Panc1 (cell line): ENCODE results near the gene COL23A1. TPM values are rescaled to one million over a fixed set of nuclear protein-coding genes. Genes with fewer than 3 reads are reported as not detected.

Experiments used
- ATAC-seq: fragments of 200-7000 bp; cut with Tn5 transposase; 2 replicates; pipeline ENCODE4 v1.9.1; 2020; ENCODE audit warnings: mild to moderate bottlenecking, moderate library complexity
- BruUV-seq: library from RNA; stranded (reverse); fragments of 400-500 nt; replicated peaks from 2 replicates; lab custom pipeline; 2021; lab: Mats Ljungman, UMichigan
- CTCF ChIA-PET: fragments of 300-600 bp; sonication (Branson Sonifier 250); formaldehyde crosslinking; loops from one replicate; lab custom pipeline; 2022; ENCODE audit warnings: antibody characterized with exemption; lab: Charles Lee
- POLR2A ChIA-PET: fragments of 300-600 bp; sonication (Branson Sonifier 250); formaldehyde crosslinking; loops from one replicate; lab custom pipeline; 2022; ENCODE audit warnings: antibody characterized with exemption; lab: Charles Lee
- DNase-seq: peaks from one replicate; pipeline ENCODE4 v3.0.0-alpha.2; 2010; ENCODE audit warnings: low read depth, low spot score
- H3K27ac ChIP-seq: 2 replicates; pipeline ENCODE4 v1.5.1; 2011; ENCODE audit warnings: mild to moderate bottlenecking, low read length, inconsistent platforms
- H3K27me3 ChIP-seq: fragments of 200-500 bp; sonication (Bioruptor generic); 2 replicates; pipeline ENCODE4 v1.6.0; 2014; ENCODE audit warnings: low read length, inconsistent platforms; ENCODE audit not compliant: control insufficient read depth, insufficient read depth
- H3K36me3 ChIP-seq: fragments of 200-500 bp; sonication (Bioruptor generic); 2 replicates; pipeline ENCODE4 v1.5.1; 2014; ENCODE audit warnings: inconsistent platforms, mild to moderate bottlenecking, low read length, moderate library complexity; ENCODE audit not compliant: control insufficient read depth, insufficient read depth
- H3K4me1 ChIP-seq: 2 replicates; pipeline ENCODE4 v1.5.1; 2011; ENCODE audit warnings: inconsistent platforms, mild to moderate bottlenecking, low read length, moderate library complexity; ENCODE audit not compliant: control insufficient read depth, insufficient read depth
- H3K4me3 ChIP-seq, 2 experiments: 2 replicates each; pipeline ENCODE4 v1.5.1; 2011 to 2012; ENCODE audit warnings: low read depth in 2 of 2, low read length in 2 of 2, mild to moderate bottlenecking in 2 of 2, inconsistent platforms in 1 of 2, moderate library complexity in 1 of 2
- H3K9me3 ChIP-seq: fragments of 200-500 bp; sonication (Bioruptor generic); 2 replicates; pipeline ENCODE4 v1.5.1; 2014; ENCODE audit warnings: low read depth, mild to moderate bottlenecking, inconsistent platforms, low read length, moderate library complexity; ENCODE audit not compliant: control insufficient read depth, insufficient read depth
- POLR2AphosphoS5 ChIP-seq: IDR thresholded peaks from 2 replicates; pipeline ENCODE4 v1.6.1; 2012; ENCODE audit warnings: mild to moderate bottlenecking, low read depth, low read length, moderate library complexity
- SIN3A ChIP-seq: IDR thresholded peaks from 2 replicates; pipeline ENCODE4 v1.6.1; 2012; ENCODE audit warnings: low read depth, mild to moderate bottlenecking, low read length, moderate library complexity, borderline replicate concordance; ENCODE audit not compliant: insufficient read depth
- TCF7L2 ChIP-seq: IDR thresholded peaks from 2 replicates; pipeline ENCODE4 v1.6.1; 2011; ENCODE audit warnings: mild to moderate bottlenecking, low read depth, low read length, inconsistent platforms
- in situ Hi-C: cut with HindIII; loops from 2 replicates; pipeline ENCODE4 v1.10.0; 2016; ENCODE audit warnings: low sequenced_read_pairs, low pct_unique_long_range_greater_than_20kb
- intact Hi-C: fragments of 100-400 bp; cut with micrococcal nuclease; formaldehyde crosslinking; loops from one replicate; pipeline ENCODE4 v1.10.0; 2022; ENCODE audit not compliant: unreplicated experiment
- total RNA-seq: library from RNA; stranded (reverse); gene quantifications from one replicate; pipeline ENCODE4 v1.2.1, GENCODE V29; 2021; ENCODE audit not compliant: unreplicated experiment
- TF ChIP-seq, protein P1 (sequence below): fragments of 450-650 bp; IDR thresholded peaks from 2 replicates; pipeline ENCODE4 v1.5.1; 2017; ENCODE audit warnings: mild to moderate bottlenecking
- TF ChIP-seq, protein P2 (sequence below), 2 experiments: IDR thresholded peaks; 2 replicates each; pipeline ENCODE4 v1.6.1; 2011 to 2012; ENCODE audit warnings: low read depth in 2 of 2, control low read depth in 1 of 2, low read length in 1 of 2, mild to moderate bottlenecking in 1 of 2, moderate library complexity in 1 of 2; ENCODE audit not compliant: insufficient read depth in 1 of 2

COL23A1 gene
- total RNA-seq, 1 experiment from 2014 or later: 0.05 TPM

DNA sequence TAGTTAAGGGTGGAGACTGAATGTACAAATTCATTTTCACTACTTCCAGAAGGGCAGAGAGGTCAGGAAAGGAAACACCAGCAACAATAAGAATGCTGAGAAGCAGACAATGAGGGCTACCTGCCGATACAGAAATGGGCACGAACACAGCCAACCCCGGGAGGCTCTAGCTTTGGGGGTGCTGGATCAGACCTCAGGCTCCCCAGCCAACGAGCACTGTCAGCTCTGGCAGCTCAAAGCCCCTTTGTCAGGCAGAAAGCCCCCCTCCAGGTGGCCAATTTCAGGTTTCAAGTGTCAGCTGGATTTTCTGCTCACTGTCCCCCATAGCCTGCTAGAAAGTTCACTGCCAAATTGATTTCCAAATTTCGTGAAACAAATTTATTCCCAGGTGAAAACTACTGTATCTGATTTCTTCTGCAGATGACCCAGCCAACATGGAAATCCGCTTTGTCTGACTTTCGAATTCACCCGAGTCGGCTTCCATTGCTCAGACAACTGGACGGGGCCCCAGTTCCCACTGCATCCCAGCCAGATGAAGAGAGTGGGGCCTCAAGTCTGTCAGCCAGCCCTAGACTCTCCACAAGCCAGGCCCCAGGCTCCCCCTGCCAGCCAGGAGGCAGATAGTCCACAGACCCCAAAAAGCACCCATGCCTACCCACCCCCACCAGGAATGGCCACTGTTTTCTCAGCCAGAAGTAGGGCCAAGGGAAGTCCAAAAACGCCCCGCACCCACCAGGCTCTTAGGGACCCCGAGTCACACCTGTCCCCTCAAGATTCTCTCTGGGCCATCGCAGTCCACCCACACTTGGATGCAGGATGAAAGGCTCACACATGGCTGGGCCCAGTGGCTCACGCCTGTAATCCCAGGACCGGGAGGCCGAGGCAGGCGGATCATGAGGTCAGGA, 261.1 kb downstream of the COL23A1 start:
- no peak for DNase-seq
- in situ Hi-C loops: no loop called here
- Histone ChIP-seq H3K9me3 (no peaks in the 10 kb centered on the region), H3K4me1 (no peaks in the 10 kb centered on the region), H3K27ac (no peak overlapping the region), H3K4me3 (no peak overlapping the region), H3K27me3 (no peaks in the 10 kb centered on the region; the same call in 1 of the 2 replicates), H3K36me3 (no peaks in the 10 kb centered on the region)
- ChIA-PET CTCF (no interaction called here), POLR2A (no interaction called here)
- intact Hi-C loops: no loop called here
- no TSS peak for BruUV-seq
- TF ChIP-seq, protein P1, sequence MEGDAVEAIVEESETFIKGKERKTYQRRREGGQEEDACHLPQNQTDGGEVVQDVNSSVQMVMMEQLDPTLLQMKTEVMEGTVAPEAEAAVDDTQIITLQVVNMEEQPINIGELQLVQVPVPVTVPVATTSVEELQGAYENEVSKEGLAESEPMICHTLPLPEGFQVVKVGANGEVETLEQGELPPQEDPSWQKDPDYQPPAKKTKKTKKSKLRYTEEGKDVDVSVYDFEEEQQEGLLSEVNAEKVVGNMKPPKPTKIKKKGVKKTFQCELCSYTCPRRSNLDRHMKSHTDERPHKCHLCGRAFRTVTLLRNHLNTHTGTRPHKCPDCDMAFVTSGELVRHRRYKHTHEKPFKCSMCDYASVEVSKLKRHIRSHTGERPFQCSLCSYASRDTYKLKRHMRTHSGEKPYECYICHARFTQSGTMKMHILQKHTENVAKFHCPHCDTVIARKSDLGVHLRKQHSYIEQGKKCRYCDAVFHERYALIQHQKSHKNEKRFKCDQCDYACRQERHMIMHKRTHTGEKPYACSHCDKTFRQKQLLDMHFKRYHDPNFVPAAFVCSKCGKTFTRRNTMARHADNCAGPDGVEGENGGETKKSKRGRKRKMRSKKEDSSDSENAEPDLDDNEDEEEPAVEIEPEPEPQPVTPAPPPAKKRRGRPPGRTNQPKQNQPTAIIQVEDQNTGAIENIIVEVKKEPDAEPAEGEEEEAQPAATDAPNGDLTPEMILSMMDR: no peak
- TF ChIP-seq TCF7L2 (no peak), SIN3A (no peak), POLR2AphosphoS5 (no peak)
- TF ChIP-seq, protein P2, sequence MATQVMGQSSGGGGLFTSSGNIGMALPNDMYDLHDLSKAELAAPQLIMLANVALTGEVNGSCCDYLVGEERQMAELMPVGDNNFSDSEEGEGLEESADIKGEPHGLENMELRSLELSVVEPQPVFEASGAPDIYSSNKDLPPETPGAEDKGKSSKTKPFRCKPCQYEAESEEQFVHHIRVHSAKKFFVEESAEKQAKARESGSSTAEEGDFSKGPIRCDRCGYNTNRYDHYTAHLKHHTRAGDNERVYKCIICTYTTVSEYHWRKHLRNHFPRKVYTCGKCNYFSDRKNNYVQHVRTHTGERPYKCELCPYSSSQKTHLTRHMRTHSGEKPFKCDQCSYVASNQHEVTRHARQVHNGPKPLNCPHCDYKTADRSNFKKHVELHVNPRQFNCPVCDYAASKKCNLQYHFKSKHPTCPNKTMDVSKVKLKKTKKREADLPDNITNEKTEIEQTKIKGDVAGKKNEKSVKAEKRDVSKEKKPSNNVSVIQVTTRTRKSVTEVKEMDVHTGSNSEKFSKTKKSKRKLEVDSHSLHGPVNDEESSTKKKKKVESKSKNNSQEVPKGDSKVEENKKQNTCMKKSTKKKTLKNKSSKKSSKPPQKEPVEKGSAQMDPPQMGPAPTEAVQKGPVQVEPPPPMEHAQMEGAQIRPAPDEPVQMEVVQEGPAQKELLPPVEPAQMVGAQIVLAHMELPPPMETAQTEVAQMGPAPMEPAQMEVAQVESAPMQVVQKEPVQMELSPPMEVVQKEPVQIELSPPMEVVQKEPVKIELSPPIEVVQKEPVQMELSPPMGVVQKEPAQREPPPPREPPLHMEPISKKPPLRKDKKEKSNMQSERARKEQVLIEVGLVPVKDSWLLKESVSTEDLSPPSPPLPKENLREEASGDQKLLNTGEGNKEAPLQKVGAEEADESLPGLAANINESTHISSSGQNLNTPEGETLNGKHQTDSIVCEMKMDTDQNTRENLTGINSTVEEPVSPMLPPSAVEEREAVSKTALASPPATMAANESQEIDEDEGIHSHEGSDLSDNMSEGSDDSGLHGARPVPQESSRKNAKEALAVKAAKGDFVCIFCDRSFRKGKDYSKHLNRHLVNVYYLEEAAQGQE (IDR thresholded peaks at IDR 0.05; ENCODE audit: insufficient read depth in 1 of 2, low read depth in 2 of 2, low read length in 1 of 2): no peak
- ATAC-seq: no peak

DNA sequence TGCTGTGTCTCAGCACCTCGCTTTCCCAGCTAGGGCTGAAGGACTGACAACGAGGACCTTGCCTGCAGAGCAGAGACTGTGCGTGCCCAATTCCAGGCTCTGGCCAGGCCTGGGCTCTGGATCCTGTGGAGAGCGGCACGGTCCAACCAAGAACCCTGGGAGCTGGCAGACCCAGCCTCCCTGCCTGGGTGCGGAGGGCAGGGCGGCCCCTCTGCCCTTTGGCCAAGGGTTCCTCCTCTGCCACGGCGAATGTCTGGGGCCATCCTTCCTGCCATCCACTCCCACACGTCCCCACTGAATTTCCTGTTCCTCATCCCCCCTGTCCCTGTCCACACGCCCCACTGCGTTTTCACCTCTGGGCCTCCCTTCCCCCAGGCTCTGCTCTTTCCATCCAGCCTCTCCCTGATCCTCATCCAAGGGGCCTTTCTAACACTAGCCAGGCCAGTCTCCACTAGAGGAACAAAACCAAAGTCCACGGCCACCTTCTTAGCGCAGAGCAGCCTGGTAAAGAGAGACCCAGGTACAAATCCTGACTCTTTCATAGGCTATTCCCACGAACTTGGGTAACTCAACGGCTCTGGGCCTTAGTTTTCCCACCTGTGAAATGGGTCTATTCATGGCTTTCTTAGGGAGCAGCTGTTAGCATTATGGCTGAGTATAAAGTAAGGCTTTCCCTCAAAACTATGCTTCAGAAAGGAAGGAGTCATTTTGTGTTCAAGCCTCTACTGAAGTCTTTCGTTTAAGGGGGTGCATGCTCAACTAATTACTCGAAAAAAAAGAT, 262.1 kb downstream of the COL23A1 start:
- TF ChIP-seq SIN3A (no peak), POLR2AphosphoS5 (no peak), TCF7L2 (no peak)
- TF ChIP-seq, protein P2 (IDR thresholded peaks at IDR 0.05; ENCODE audit: insufficient read depth in 1 of 2, low read depth in 2 of 2, low read length in 1 of 2): no peak
- TF ChIP-seq, protein P1: no peak
- intact Hi-C loops: no loop called here
- POLR2A ChIA-PET: no interaction called here

More for the DNA sequence above, 262.1 kb downstream of the COL23A1 start:
- Histone ChIP-seq H3K4me3 (no peak overlapping the region), H3K4me1 (no peaks in the 10 kb centered on the region), H3K27ac (no peak overlapping the region), H3K27me3 (no peaks in the 10 kb centered on the region; the same call in 1 of the 2 replicates), H3K36me3 (no peaks in the 10 kb centered on the region), H3K9me3 (no peaks in the 10 kb centered on the region)
- in situ Hi-C loops: no loop called here
- no TSS peak for BruUV-seq
- DNase-seq (no peak), ATAC-seq (no peak)
- CTCF ChIA-PET: no interaction called here
